Vagina (tissue), 2 donors: ENCODE measurements around the gene CFAP74.

Source experiments
- CTCF ChIP-seq, 3 experiments: fragments of 450-650 bp in 2 of 3; fragments of 200-600 bp in 1 of 3; sonication (generic) in 1 of 3; IDR thresholded peaks; one replicate each; pipeline ENCODE4 v1.5.1; 2017 to 2019; ENCODE audit warnings: antibody characterized with exemption in 3 of 3, mild to moderate bottlenecking in 2 of 3, moderate library complexity in 2 of 3
- POLR2A ChIP-seq, 2 donors: fragments of 450-650 bp; IDR thresholded peaks; one replicate each; pipeline ENCODE4 v1.6.1; 2017; ENCODE audit warnings: antibody characterized with exemption in 2 of 2, mild to moderate bottlenecking in 2 of 2, moderate library complexity in 2 of 2
- POLR2AphosphoS5 ChIP-seq, 2 donors: sonication (generic); formaldehyde crosslinking; IDR thresholded peaks; one replicate each; pipeline ENCODE4 v1.9.0; 2017; ENCODE audit warnings: antibody characterized with exemption in 2 of 2, mild to moderate bottlenecking in 2 of 2, low read depth in 1 of 2; ENCODE audit not compliant: insufficient read depth in 1 of 2

DNA sequence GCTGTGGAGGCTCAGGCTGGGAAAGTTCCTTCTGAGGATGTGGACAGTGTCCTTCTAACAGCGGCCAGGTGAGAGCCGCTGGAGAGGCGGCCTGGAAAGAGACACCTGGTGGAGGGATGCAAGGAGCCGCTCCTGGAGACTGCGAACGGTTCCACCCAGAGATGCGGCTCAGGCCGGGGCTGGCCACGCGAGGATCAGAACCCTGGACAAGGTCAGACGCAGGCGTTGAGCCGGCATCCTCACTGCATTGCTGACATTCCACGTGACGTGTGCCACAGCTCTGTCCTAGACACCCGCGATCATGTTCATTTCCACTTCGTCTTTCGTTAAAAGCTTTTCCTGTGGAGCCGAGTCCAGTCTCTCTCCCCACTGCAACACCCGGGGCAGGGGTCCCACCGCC is 28.8 kb downstream of the CFAP74 start:
- TF ChIP-seq POLR2A (IDR thresholded peaks at IDR 0.05) (no peak), CTCF (IDR thresholded peaks at IDR 0.05) (no peak), POLR2AphosphoS5 (IDR thresholded peaks at IDR 0.05; ENCODE audit: insufficient read depth in 1 of 2, low read depth in 1 of 2) (no peak)
